Prostate gland (tissue), 2 donors: Measurements from ENCODE around the gene LSG1. TPM values are rescaled to one million over a fixed set of nuclear protein-coding genes. Genes with fewer than 3 reads are reported as not detected.

Experiments used
- DNase-seq: peaks from one replicate; pipeline ENCODE4 v3.0.0-alpha.2; 2019; ENCODE audit warnings: low spot score
- H3K27ac ChIP-seq, 2 donors: fragments of 200-600 bp; sonication (generic); 2 replicates each; pipeline ENCODE4 v1.5.1; 2017 to 2019
- H3K27me3 ChIP-seq: fragments of 200-600 bp; sonication (generic); replicated peaks from 2 replicates; pipeline ENCODE4 v1.5.1; 2019; ENCODE audit not compliant: insufficient read depth
- H3K36me3 ChIP-seq, 2 donors: fragments of 200-600 bp; sonication (generic); 1 replicate in 1 of 2; 2 replicates in 1 of 2; pipeline versions ENCODE4 v1.5.1 to v1.8.1; 2017 to 2019
- H3K4me1 ChIP-seq: fragments of 200-600 bp; sonication (generic); replicated peaks from 2 replicates; pipeline ENCODE4 v1.5.1; 2019
- H3K4me3 ChIP-seq, 2 donors: fragments of 200-600 bp; sonication (generic); 2 replicates each; pipeline ENCODE4 v1.5.1; 2017 to 2019
- H3K9me3 ChIP-seq: fragments of 200-600 bp; sonication (generic); 2 replicates; pipeline ENCODE4 v1.5.1; 2017
- CTCF ChIP-seq, 4 experiments: fragments of 200-600 bp in 2 of 4; fragments of 450-650 bp in 2 of 4; sonication (generic) in 2 of 4; IDR thresholded peaks; 1 replicate in 3 of 4; 2 replicates in 1 of 4; pipeline ENCODE4 v1.5.1; 2016 to 2019; ENCODE audit warnings: antibody characterized with exemption in 4 of 4, mild to moderate bottlenecking in 2 of 4, moderate library complexity in 2 of 4
- POLR2A ChIP-seq: fragments of 450-650 bp; IDR thresholded peaks from one replicate; pipeline ENCODE4 v1.6.1; 2016; ENCODE audit warnings: antibody characterized with exemption, mild to moderate bottlenecking
- POLR2AphosphoS5 ChIP-seq: sonication (generic); formaldehyde crosslinking; IDR thresholded peaks from one replicate; pipeline ENCODE4 v1.6.1; 2017; ENCODE audit warnings: antibody characterized with exemption
- WGBS: methylation state at CpG from one replicate; pipeline ENCODE4 v1.1.5; 2018; 5-methylcytosine and 5-hydroxymethylcytosine counted together
- intact Hi-C: fragments of 100-400 bp; cut with DNase I; formaldehyde crosslinking; loops from one replicate; pipeline ENCODE4 v1.14.2; 2022
- total RNA-seq, 2 donors: library from RNA; depleted of rRNA; stranded (reverse); fragments of >200 nt; gene quantifications; one replicate each; pipeline ENCODE4 v1.1.0, GENCODE V29; 2016

Gene LSG1
- total RNA-seq, 2 donors from 2014 or later = 25.9 to 49.6 TPM

- no peaks in the 10 kb centered on the region for H3K4me1 ChIP-seq
- H3K27ac ChIP-seq = no peak overlapping the region
- TF ChIP-seq POLR2A = no peak
- TF ChIP-seq CTCF (IDR thresholded peaks at IDR 0.05) = no peak
- no peak for TF ChIP-seq POLR2AphosphoS5
- intact Hi-C loops = no loop called here
- peaks cover 0 to 8% of the 10 kb centered on the region in 2 donors for H3K36me3 ChIP-seq
- no peaks in the 10 kb centered on the region for H3K27me3 ChIP-seq
- H3K4me3 ChIP-seq = no peak overlapping the region
- H3K9me3 ChIP-seq = no peaks in the 10 kb centered on the region
- no peak for DNase-seq
- 94% methylated on average over 5 of the region's 5 CpGs for WGBS
Measured at GRCh38 chr3:194654443-194654842, 17.5 kb downstream of the LSG1 start.

GRCh38 chr3:194647747-194648146 is 24.2 kb downstream of the LSG1 start:
- no peak for DNase-seq
- intact Hi-C loops = no loop called here
- H3K36me3 ChIP-seq = peaks cover 0 to 8% of the 10 kb centered on the region in 2 donors
- 77% methylated on average over 3 of the region's 3 CpGs for WGBS
- no peaks in the 10 kb centered on the region for H3K9me3 ChIP-seq
- TF ChIP-seq POLR2AphosphoS5 = no peak
- no peaks in the 10 kb centered on the region for H3K27me3 ChIP-seq
- no peaks in the 10 kb centered on the region for H3K4me1 ChIP-seq
- no peak overlapping the region for H3K27ac ChIP-seq
- no peak overlapping the region for H3K4me3 ChIP-seq

- intact Hi-C loops = no loop called here
- WGBS = 82% methylated on average over 2 of the region's 2 CpGs
- no peak for DNase-seq
- TF ChIP-seq CTCF (IDR thresholded peaks at IDR 0.05) (no peak), POLR2AphosphoS5 (no peak)
- Histone ChIP-seq H3K4me1 (no peaks in the 10 kb centered on the region), H3K36me3 (peaks cover 0 to 2% of the 10 kb centered on the region in 2 donors), H3K27me3 (no peaks in the 10 kb centered on the region), H3K27ac (no peak overlapping the region), H3K9me3 (no peaks in the 10 kb centered on the region), H3K4me3 (no peak overlapping the region)
Measured at GRCh38 chr3:194642769-194643168, 29.2 kb downstream of the LSG1 start.

GRCh38 chr3:194640829-194641228 is 31.2 kb downstream of the LSG1 start:
- Histone ChIP-seq H3K4me3 (no peak overlapping the region), H3K27me3 (no peaks in the 10 kb centered on the region), H3K4me1 (no peaks in the 10 kb centered on the region), H3K9me3 (no peaks in the 10 kb centered on the region), H3K27ac (no peak overlapping the region), H3K36me3 (peaks cover 0 to 2% of the 10 kb centered on the region in 2 donors)
- intact Hi-C loops = no loop called here
- WGBS = 74% methylated on average over 7 of the region's 7 CpGs
- DNase-seq = no peak
- TF ChIP-seq CTCF (IDR thresholded peaks at IDR 0.05) = no peak
- no peak for TF ChIP-seq POLR2A
- no peak for TF ChIP-seq POLR2AphosphoS5

- DNase-seq = no peak
- Histone ChIP-seq H3K4me1 (no peaks in the 10 kb centered on the region), H3K36me3 (peaks cover 0 to 2% of the 10 kb centered on the region in 2 donors), H3K27ac (no peak overlapping the region), H3K9me3 (no peaks in the 10 kb centered on the region), H3K4me3 (no peak overlapping the region), H3K27me3 (no peaks in the 10 kb centered on the region)
- TF ChIP-seq POLR2AphosphoS5 (no peak), CTCF (IDR thresholded peaks at IDR 0.05) (no peak), POLR2A (no peak)
- intact Hi-C loops = no loop called here
- WGBS = 92% methylated on average over 10 of the region's 10 CpGs
Measured at GRCh38 chr3:194638991-194639605, 32.9 kb downstream of the LSG1 start.
